HFF-Myc (cell line): Measurements from ENCODE around the gene KIAA0930.

ENCODE experiments used
- DNase-seq: peaks from one replicate; pipeline ENCODE4 v3.0.0-alpha.2; 2011; ENCODE audit warnings: low read depth; ENCODE audit errors: extremely low read depth
- H3K4me3 ChIP-seq: replicated peaks from 2 replicates; pipeline ENCODE4 v1.5.1; 2011; ENCODE audit warnings: low read depth, mild to moderate bottlenecking, control low read depth, low read length
- CTCF ChIP-seq: IDR thresholded peaks from 2 replicates; pipeline ENCODE4 v1.5.1; 2012; ENCODE audit warnings: mild to moderate bottlenecking, low read depth, low read length, control low read depth; ENCODE audit errors: missing control alignments

Gene KIAA0930

GRCh38 chr22:45268958-45269844 lies 28.5 kb upstream of the KIAA0930 start:
- peak; percentile 76 for TF ChIP-seq CTCF
- H3K4me3 ChIP-seq: peak overlapping the region; percentile 51
- DNase-seq: no peak

- peak overlapping the region; percentile 51 for H3K4me3 ChIP-seq
- DNase-seq: no peak
- no peak for TF ChIP-seq CTCF
These were observed 27.7 kb upstream of the KIAA0930 start for GRCh38 chr22:45268167-45268957.

DNA sequence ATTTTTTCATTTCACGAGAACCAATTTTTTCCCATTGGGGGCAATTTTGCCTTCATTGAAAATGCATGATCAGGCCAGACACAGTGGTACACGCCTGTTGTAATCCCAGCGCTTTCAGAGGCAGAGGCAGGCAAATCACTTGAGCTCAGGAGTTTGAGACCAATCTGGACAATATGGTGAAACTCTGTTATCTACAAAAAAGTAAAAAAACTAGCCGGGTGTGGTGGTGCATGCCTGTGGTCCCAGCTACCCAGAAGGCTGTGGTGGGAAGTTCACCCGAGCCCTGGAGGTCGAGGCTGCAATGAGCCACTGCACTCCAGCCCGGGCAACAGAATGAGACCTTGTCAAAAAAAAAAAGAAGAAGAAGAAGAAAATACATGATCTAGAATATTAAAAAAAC lies 24.8 kb upstream of the KIAA0930 start:
- no peak for DNase-seq
- H3K4me3 ChIP-seq: no peak overlapping the region
- no peak for TF ChIP-seq CTCF

DNA sequence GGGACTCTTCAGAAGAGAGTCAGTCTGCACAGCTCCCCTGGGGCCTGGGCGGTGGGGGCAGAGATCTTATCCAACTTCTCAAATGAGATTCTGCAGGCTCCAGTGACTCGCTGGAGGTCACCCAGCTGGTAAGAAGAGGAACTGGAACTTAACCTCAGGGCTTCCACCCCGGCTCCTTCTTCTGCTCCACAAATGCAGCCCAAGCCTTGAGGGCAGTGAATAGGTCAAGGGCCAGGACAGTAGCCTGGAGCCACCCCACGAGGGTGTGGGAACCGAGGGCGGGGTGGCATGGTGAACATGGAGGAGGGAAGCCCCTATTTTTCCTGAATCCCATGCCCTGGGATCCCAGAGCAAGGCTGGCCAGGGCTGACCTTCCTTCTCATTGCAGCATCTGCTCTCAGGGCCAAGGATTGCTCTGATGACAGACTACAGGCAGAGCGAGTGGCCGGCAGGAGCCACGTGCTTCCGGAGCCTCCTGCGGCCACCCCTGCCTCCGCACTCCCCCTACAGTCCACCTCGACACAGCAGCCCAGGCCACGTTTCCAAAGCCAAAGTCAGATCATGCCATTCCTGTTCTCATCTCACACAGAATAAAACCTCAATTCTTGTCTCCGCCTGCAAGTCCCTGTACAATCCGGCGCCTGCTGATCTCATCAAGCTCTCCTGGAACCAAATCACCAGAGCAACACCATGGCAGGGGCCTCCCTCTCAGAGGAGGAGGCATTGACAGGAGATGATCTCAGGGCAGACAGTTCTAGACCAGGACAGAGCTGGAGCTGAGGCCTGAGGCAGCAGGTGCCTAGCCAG lies 23.0 kb upstream of the KIAA0930 start:
- H3K4me3 ChIP-seq: no peak overlapping the region
- DNase-seq: peak; percentile 63
- peak; percentile 84 for TF ChIP-seq CTCF

GRCh38 chr22:45262931-45263462 lies 22.3 kb upstream of the KIAA0930 start:
- DNase-seq: no peak
- no peak overlapping the region for H3K4me3 ChIP-seq
- TF ChIP-seq CTCF: no peak
